A673 (cell line): Measurements from ENCODE around the gene NTSR2. TPM values are rescaled to one million over a fixed set of nuclear protein-coding genes. Genes with fewer than 3 reads are reported as not detected.

Source experiments
- BruUV-seq: library from RNA; stranded (reverse); fragments of 400-500 nt; replicated peaks from 2 replicates; lab custom pipeline; 2021; lab: Mats Ljungman, UMichigan
- CTCF ChIA-PET: fragments of 300-600 bp; sonication (Branson Sonifier 250); formaldehyde crosslinking; loops from one replicate; lab custom pipeline; 2022; ENCODE audit warnings: antibody characterized with exemption; lab: Charles Lee
- POLR2A ChIA-PET: fragments of 300-600 bp; sonication (Branson Sonifier 250); formaldehyde crosslinking; loops from one replicate; lab custom pipeline; 2022; ENCODE audit warnings: antibody characterized with exemption; ENCODE audit not compliant: low non-redundant PET; lab: Charles Lee
- DNase-seq: peaks from one replicate; pipeline ENCODE4 v3.0.0-alpha.2; 2015; ENCODE audit warnings: low spot score
- H3K27ac ChIP-seq: fragments of 200-600 bp; sonication (generic); 2 replicates; pipeline ENCODE4 v1.5.1; 2016; ENCODE audit warnings: mixed run types, low read depth, mild to moderate bottlenecking, mixed read lengths, antibody characterized with exemption, low read length; ENCODE audit not compliant: poor library complexity, severe bottlenecking
- H3K27me3 ChIP-seq: fragments of 200-600 bp; sonication (generic); replicated peaks from 2 replicates; pipeline ENCODE4 v1.6.1; 2017; ENCODE audit warnings: mixed run types, low read depth, mild to moderate bottlenecking, mixed read lengths, antibody characterized with exemption, low read length; ENCODE audit not compliant: insufficient read depth, poor library complexity
- H3K36me3 ChIP-seq: fragments of 200-600 bp; sonication (generic); 2 replicates; pipeline ENCODE4 v1.6.1; 2016; ENCODE audit warnings: mixed run types, mild to moderate bottlenecking, mixed read lengths, antibody characterized with exemption, low read length; ENCODE audit not compliant: insufficient read depth, poor library complexity, severe bottlenecking
- H3K4me1 ChIP-seq: fragments of 200-600 bp; sonication (generic); 2 replicates; pipeline ENCODE4 v1.6.1; 2017; ENCODE audit warnings: mixed run types, mild to moderate bottlenecking, mixed read lengths, antibody characterized with exemption, low read length; ENCODE audit not compliant: insufficient read depth, poor library complexity, severe bottlenecking
- H3K4me3 ChIP-seq: fragments of 200-600 bp; sonication (generic); 2 replicates; pipeline ENCODE4 v1.5.1; 2016; ENCODE audit warnings: low read depth, mixed run types, mild to moderate bottlenecking, mixed read lengths, low read length; ENCODE audit not compliant: poor library complexity, severe bottlenecking
- H3K9me3 ChIP-seq: fragments of 200-600 bp; sonication (generic); 2 replicates; pipeline ENCODE4 v1.6.1; 2016; ENCODE audit warnings: mixed run types, low read depth, mild to moderate bottlenecking, mixed read lengths, antibody characterized with exemption, low read length; ENCODE audit not compliant: poor library complexity, severe bottlenecking
- CTCF ChIP-seq: fragments of 300-800, 200-600 bp; sonication (generic); conservative IDR thresholded peaks from 2 replicates; pipeline ENCODE4 v1.5.1; 2017; ENCODE audit warnings: low read depth, mild to moderate bottlenecking, antibody characterized with exemption, low read length, moderate library complexity, mixed read lengths
- EZH2 ChIP-seq: fragments of 200-600 bp; sonication (generic); IDR thresholded peaks from 2 replicates; pipeline ENCODE4 v1.6.1; 2017; ENCODE audit warnings: borderline replicate concordance, low read depth, mild to moderate bottlenecking, mixed read lengths, antibody characterized with exemption, low read length; ENCODE audit not compliant: poor library complexity, severe bottlenecking
- intact Hi-C: fragments of 100-400 bp; cut with micrococcal nuclease; formaldehyde crosslinking; loops from one replicate; pipeline ENCODE4 v1.10.0; 2022; ENCODE audit not compliant: unreplicated experiment
- total RNA-seq: library from RNA; stranded (reverse); gene quantifications from 2 replicates; pipeline ENCODE4 v1.2.3, GENCODE V29; 2021

Gene NTSR2
- total RNA-seq, 1 experiment from 2014 or later: not detected

- ChIA-PET POLR2A (no interaction called here), CTCF (no interaction called here)
- DNase-seq: no peak
- Histone ChIP-seq H3K27me3 (peaks cover 41% of the 10 kb centered on the region), H3K36me3 (no peaks in the 10 kb centered on the region), H3K9me3 (no peaks in the 10 kb centered on the region), H3K4me1 (no peaks in the 10 kb centered on the region), H3K4me3 (no peak overlapping the region), H3K27ac (no peak overlapping the region)
- intact Hi-C loops: loop anchor here (2.0 kb wide), 1 partner anchor 63 kb away; no protein-coding TSS in a partner anchor
- no TSS peak for BruUV-seq
- TF ChIP-seq CTCF (no peak), EZH2 (no peak)
These were observed 5.6 kb upstream of the NTSR2 start for GRCh38 chr2:11675423-11676112.

GRCh38 chr2:11674983-11675382 is 5.0 kb upstream of the NTSR2 start:
- DNase-seq: no peak
- ChIA-PET POLR2A (no interaction called here), CTCF (no interaction called here)
- TF ChIP-seq EZH2: no peak
- TF ChIP-seq CTCF: no peak
- intact Hi-C loops: loop anchor here (2.0 kb wide), 1 partner anchor 62 kb away; no protein-coding TSS in a partner anchor
- no peaks in the 10 kb centered on the region for H3K9me3 ChIP-seq
- BruUV-seq: no TSS peak
- H3K27ac ChIP-seq: no peak overlapping the region
- no peaks in the 10 kb centered on the region for H3K36me3 ChIP-seq
- no peaks in the 10 kb centered on the region for H3K4me1 ChIP-seq
- no peak overlapping the region for H3K4me3 ChIP-seq
- H3K27me3 ChIP-seq: peaks cover 47% of the 10 kb centered on the region

GRCh38 chr2:11672407-11672806 is 2.4 kb upstream of the NTSR2 start:
- Histone ChIP-seq H3K4me3 (no peak overlapping the region), H3K27me3 (peaks cover 44% of the 10 kb centered on the region)
- POLR2A ChIA-PET: no interaction called here

More at GRCh38 chr2:11672407-11672806, 2.4 kb upstream of the NTSR2 start:
- H3K9me3 ChIP-seq: no peaks in the 10 kb centered on the region
- intact Hi-C loops: no loop called here
- DNase-seq: no peak
- no peaks in the 10 kb centered on the region for H3K4me1 ChIP-seq
- H3K36me3 ChIP-seq: no peaks in the 10 kb centered on the region
- TF ChIP-seq EZH2 (no peak), CTCF (no peak)
- no TSS peak for BruUV-seq
- CTCF ChIA-PET: no interaction called here
- no peak overlapping the region for H3K27ac ChIP-seq
